Measurements from ENCODE around the gene RRM2.
A peak's percentile ranks its signal among the peaks of the same experiment; 100 is the strongest.
"Not testable (repeated sequence)": the region's sequence is repeated elsewhere in the genome, so short reads cannot be mapped to it uniquely, and the experiment has no call there.

RRM2 gene

GRCh38 chr2:10091182-10091888, 31.2 kb upstream of the RRM2 start:
- no peak for DNase-seq (ENCODE audit: low read depth)

GRCh38 chr2:10091889-10092244, 30.7 kb upstream of the RRM2 start:
- DNase-seq (ENCODE audit: low read depth) = not testable (repeated sequence)

GRCh38 chr2:10094271-10094814, 28.2 kb upstream of the RRM2 start:
- DNase-seq (ENCODE audit: low read depth) = no peak

- no peak for DNase-seq (ENCODE audit: low read depth)
These were observed 27.4 kb upstream of the RRM2 start for GRCh38 chr2:10095175-10095574.

GRCh38 chr2:10096641-10097040, 25.9 kb upstream of the RRM2 start:
- DNase-seq (ENCODE audit: low read depth) = no peak

- DNase-seq (ENCODE audit: low read depth) = no peak
These were observed 25.0 kb upstream of the RRM2 start for GRCh38 chr2:10097352-10098148.

GRCh38 chr2:10101491-10101890, 21.0 kb upstream of the RRM2 start:
- no peak for DNase-seq (ENCODE audit: low read depth)

GRCh38 chr2:10103179-10103578, 19.4 kb upstream of the RRM2 start:
- no peak for DNase-seq (ENCODE audit: low read depth)

- not testable (repeated sequence) for DNase-seq (ENCODE audit: low read depth)
These were observed 17.6 kb upstream of the RRM2 start for GRCh38 chr2:10104906-10105305.

GRCh38 chr2:10109311-10109710, 13.2 kb upstream of the RRM2 start:
- DNase-seq (ENCODE audit: low read depth) = no peak

GRCh38 chr2:10119027-10119325, 3.6 kb upstream of the RRM2 start:
- DNase-seq (ENCODE audit: low read depth) = no peak

- DNase-seq (ENCODE audit: low read depth) = no peak
These were observed 2.9 kb upstream of the RRM2 start for GRCh38 chr2:10119601-10120157.

GRCh38 chr2:10120158-10120876, 2.2 kb upstream of the RRM2 start:
- peak; percentile 84 for DNase-seq (ENCODE audit: low read depth)

GRCh38 chr2:10120877-10121574, 1.5 kb upstream of the RRM2 start:
- no peak for DNase-seq (ENCODE audit: low read depth)

GRCh38 chr2:10123281-10123680, 742 bp downstream of the RRM2 start:
- no peak for DNase-seq (ENCODE audit: low read depth)

- no peak for DNase-seq (ENCODE audit: low read depth)
These were observed 2.1 kb downstream of the RRM2 start for GRCh38 chr2:10124538-10125045.

- DNase-seq (ENCODE audit: low read depth) = no peak
These were observed 3.5 kb downstream of the RRM2 start for GRCh38 chr2:10125842-10126631.

GRCh38 chr2:10126632-10127026, 4.1 kb downstream of the RRM2 start:
- DNase-seq (ENCODE audit: low read depth) = no peak

GRCh38 chr2:10128420-10128819, 5.9 kb downstream of the RRM2 start:
- no peak for DNase-seq (ENCODE audit: low read depth)

GRCh38 chr2:10129490-10129889, 7.0 kb downstream of the RRM2 start:
- DNase-seq (ENCODE audit: low read depth) = no peak

GRCh38 chr2:10132043-10132575, 9.6 kb downstream of the RRM2 start:
- DNase-seq (ENCODE audit: low read depth) = no peak

Measured in stimulated activated CD8-positive, alpha-beta memory T cell treated with anti-CD3 and anti-CD28 coated beads, Interleukin-12 subunit alpha, Interleukin-12 subunit beta, amount 100 ng/mL, for 4 hours (primary cell).